Breast epithelium (tissue), 4 donors: Measurements from ENCODE around the gene CTCFL. TPM values are rescaled to one million over a fixed set of nuclear protein-coding genes. Genes with fewer than 3 reads are reported as not detected.

Source experiments
- DNase-seq, 2 donors: peaks; one replicate each; pipeline ENCODE4 v3.0.0-alpha.2; 2019; ENCODE audit warnings: low spot score in 2 of 2
- H3K27ac ChIP-seq, 2 donors: fragments of 200-600 bp; sonication (generic) in 1 of 2; one replicate each; pipeline ENCODE4 v1.5.1; 2016 to 2019; ENCODE audit warnings: mild to moderate bottlenecking in 1 of 2
- H3K27me3 ChIP-seq, 2 donors: fragments of 200-600 bp; sonication (generic) in 1 of 2; one replicate each; pipeline versions ENCODE4 v1.5.1 to v1.6.0; 2017 to 2019; ENCODE audit warnings: control low read depth in 1 of 2, mild to moderate bottlenecking in 1 of 2
- H3K36me3 ChIP-seq: fragments of 200-600 bp; one replicate; pipeline ENCODE4 v1.5.1; 2019
- H3K4me1 ChIP-seq, 2 donors: fragments of 200-600 bp; sonication (generic); one replicate each; pipeline ENCODE4 v1.5.1; 2016 to 2019; ENCODE audit warnings: control low read depth in 1 of 2
- H3K4me3 ChIP-seq, 3 donors: fragments of 200-600 bp; sonication (generic); 1 replicate in 2 of 3; 2 replicates in 1 of 3; pipeline ENCODE4 v1.5.1; 2016 to 2019; ENCODE audit warnings: mild to moderate bottlenecking in 3 of 3, moderate library complexity in 2 of 3
- H3K9me3 ChIP-seq, 2 donors: fragments of 200-600 bp; sonication (generic) in 1 of 2; one replicate each; pipeline ENCODE4 v1.5.1; 2016 to 2019; ENCODE audit warnings: control low read depth in 1 of 2
- POLR2A ChIP-seq: fragments of 450-650 bp; IDR thresholded peaks from one replicate; pipeline ENCODE4 v1.6.1; 2016; ENCODE audit warnings: antibody characterized with exemption, mild to moderate bottlenecking, moderate library complexity
- POLR2AphosphoS5 ChIP-seq, 3 donors: sonication (generic); formaldehyde crosslinking; IDR thresholded peaks; one replicate each; pipeline ENCODE4 v1.6.1; 2017; ENCODE audit warnings: antibody characterized with exemption in 3 of 3
- intact Hi-C: fragments of 100-400 bp; cut with DNase I; formaldehyde crosslinking; loops from one replicate; pipeline ENCODE4 v1.15.1; 2023; ENCODE audit warnings: low total_unique reads
- total RNA-seq, 3 donors: library from RNA; depleted of rRNA; stranded (reverse); fragments of >200 nt; gene quantifications; one replicate each; pipeline ENCODE4 v1.1.0, GENCODE V29; 2016
- TF ChIP-seq, protein P1 (sequence below), 3 donors: fragments of 450-650 bp; IDR thresholded peaks; one replicate each; pipeline ENCODE4 v1.5.1; 2016 to 2017; ENCODE audit warnings: antibody characterized with exemption in 3 of 3, mild to moderate bottlenecking in 3 of 3, moderate library complexity in 3 of 3

The CTCFL gene
- total RNA-seq, 3 donors from 2014 or later: not detected

DNA sequence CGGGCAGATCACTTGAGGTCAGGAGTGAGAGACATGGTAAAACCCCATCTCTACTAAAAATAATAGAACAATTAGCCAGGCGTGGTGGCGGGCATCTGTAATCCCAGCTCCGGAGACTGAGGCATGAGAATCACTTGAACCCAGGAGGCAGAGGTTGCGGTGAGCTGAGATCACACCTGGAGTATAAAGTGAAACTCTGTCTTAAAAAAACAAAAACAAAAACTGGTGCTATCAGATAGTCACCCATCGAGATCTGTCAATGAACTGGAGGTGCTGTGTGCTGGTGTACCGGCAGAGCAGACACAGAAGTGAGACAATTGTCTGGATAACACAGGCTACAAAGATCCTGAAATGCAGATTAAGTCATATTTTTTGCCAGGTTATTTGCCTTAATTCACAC lies 24.7 kb downstream of the CTCFL start:
- no peaks in the 10 kb centered on the region for H3K36me3 ChIP-seq
- intact Hi-C loops: no loop called here
- no peaks in the 10 kb centered on the region for H3K9me3 ChIP-seq
- H3K27me3 ChIP-seq: peaks cover 0 to 7% of the 10 kb centered on the region in 2 donors
- no peak for DNase-seq
- TF ChIP-seq POLR2AphosphoS5 (IDR thresholded peaks at IDR 0.05) (no peak), POLR2A (no peak)
- TF ChIP-seq, protein P1, sequence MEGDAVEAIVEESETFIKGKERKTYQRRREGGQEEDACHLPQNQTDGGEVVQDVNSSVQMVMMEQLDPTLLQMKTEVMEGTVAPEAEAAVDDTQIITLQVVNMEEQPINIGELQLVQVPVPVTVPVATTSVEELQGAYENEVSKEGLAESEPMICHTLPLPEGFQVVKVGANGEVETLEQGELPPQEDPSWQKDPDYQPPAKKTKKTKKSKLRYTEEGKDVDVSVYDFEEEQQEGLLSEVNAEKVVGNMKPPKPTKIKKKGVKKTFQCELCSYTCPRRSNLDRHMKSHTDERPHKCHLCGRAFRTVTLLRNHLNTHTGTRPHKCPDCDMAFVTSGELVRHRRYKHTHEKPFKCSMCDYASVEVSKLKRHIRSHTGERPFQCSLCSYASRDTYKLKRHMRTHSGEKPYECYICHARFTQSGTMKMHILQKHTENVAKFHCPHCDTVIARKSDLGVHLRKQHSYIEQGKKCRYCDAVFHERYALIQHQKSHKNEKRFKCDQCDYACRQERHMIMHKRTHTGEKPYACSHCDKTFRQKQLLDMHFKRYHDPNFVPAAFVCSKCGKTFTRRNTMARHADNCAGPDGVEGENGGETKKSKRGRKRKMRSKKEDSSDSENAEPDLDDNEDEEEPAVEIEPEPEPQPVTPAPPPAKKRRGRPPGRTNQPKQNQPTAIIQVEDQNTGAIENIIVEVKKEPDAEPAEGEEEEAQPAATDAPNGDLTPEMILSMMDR (IDR thresholded peaks at IDR 0.05): no peak
- H3K4me3 ChIP-seq: no peak overlapping the region
- H3K4me1 ChIP-seq: no peaks in the 10 kb centered on the region
- H3K27ac ChIP-seq: no peak overlapping the region

GRCh38 chr20:57499676-57500075 lies 25.3 kb downstream of the CTCFL start:
- Histone ChIP-seq H3K36me3 (no peaks in the 10 kb centered on the region), H3K27me3 (peaks cover 0 to 7% of the 10 kb centered on the region in 2 donors), H3K27ac (no peak overlapping the region), H3K4me3 (no peak overlapping the region), H3K4me1 (no peaks in the 10 kb centered on the region), H3K9me3 (no peaks in the 10 kb centered on the region)
- DNase-seq: no peak
- TF ChIP-seq, protein P1 (IDR thresholded peaks at IDR 0.05): no peak
- TF ChIP-seq POLR2A (no peak), POLR2AphosphoS5 (IDR thresholded peaks at IDR 0.05) (no peak)
- intact Hi-C loops: loop anchor here (10.0 kb wide), 1 partner anchor 105 kb away; the partner anchor contains the start of gene RBM38

DNA sequence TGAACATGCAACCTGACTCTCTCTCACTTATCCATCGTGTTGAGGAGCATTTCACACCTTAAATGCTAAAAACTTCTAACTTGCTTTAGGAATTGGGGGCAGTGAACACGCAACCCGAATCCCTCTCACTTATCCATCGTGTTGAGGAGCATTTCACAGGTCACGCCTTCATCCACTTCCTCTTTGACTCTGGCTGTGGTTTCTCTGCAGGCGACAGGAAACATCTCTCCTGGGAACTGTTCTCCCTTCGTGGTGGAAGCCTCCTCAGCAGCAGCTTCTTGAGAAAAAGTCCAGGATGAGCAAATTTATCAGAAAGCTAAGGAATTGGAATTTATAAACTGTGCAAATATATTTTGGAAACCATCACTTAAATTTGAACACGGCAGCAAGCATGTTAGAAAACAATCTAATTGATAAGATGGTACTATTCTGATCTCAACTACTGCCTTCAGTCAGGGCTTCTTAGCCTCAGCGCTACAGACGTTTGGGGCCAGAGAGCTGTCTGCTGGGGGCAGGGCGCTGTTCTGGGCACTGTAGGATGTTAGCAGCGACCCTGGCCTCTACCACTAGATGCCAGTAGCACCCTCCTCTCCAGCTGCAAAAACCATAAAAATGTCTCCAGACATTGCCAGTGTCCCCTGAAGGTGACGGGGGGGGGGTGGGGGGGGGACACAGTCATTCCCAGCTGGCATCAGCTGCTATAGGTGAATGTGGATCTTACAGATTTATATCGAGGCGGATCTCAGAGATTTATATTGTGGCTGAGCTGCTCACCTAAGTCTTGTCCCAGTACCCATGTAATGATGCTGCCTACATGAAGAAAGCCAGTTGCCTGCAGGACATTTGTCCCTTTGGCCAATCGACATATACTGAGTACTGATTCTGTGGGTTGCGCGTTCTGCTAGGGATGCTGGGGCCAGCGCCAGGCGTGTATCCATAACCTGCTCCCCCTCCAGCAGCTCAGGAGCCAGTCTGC lies 26.2 kb downstream of the CTCFL start:
- no peak for DNase-seq
- intact Hi-C loops: loop anchor here (10.0 kb wide), 1 partner anchor 104 kb away; the partner anchor contains the start of gene RBM38
- H3K4me3 ChIP-seq: no peak overlapping the region
- no peak for TF ChIP-seq POLR2A
- TF ChIP-seq, protein P1 (IDR thresholded peaks at IDR 0.05): no peak
- TF ChIP-seq POLR2AphosphoS5 (IDR thresholded peaks at IDR 0.05): no peak
- H3K27ac ChIP-seq: no peak overlapping the region
- H3K27me3 ChIP-seq: peaks cover 0 to 7% of the 10 kb centered on the region in 2 donors
- no peaks in the 10 kb centered on the region for H3K4me1 ChIP-seq
- no peaks in the 10 kb centered on the region for H3K9me3 ChIP-seq
- H3K36me3 ChIP-seq: no peaks in the 10 kb centered on the region

DNA sequence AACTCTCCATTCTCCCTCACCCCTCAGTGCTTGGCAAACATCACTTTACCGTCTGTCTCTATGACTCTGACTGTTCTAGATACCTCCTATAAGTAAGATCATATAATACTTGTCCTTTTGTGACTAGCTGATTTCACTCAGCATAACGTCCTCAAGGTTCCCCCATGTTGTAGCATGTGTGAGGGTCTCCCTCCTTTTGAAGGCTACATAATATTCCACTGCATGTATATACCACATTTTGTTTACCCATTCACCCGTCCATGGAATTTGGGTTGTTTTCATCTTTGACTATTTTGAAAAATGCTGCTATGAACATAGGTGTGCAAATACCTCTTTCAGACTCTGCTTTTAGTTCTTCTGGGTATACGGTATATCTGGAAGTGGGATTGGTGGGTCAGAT lies 28.3 kb downstream of the CTCFL start:
- intact Hi-C loops: loop anchor here (10.0 kb wide), 1 partner anchor 102 kb away; the partner anchor contains the start of gene RBM38
- H3K4me1 ChIP-seq: no peaks in the 10 kb centered on the region
- H3K27ac ChIP-seq: no peak overlapping the region
- no peak for TF ChIP-seq POLR2AphosphoS5 (IDR thresholded peaks at IDR 0.05)
- no peak for TF ChIP-seq POLR2A
- peaks cover 0 to 7% of the 10 kb centered on the region in 2 donors for H3K27me3 ChIP-seq
- H3K4me3 ChIP-seq: no peak overlapping the region
- DNase-seq: no peak
- no peaks in the 10 kb centered on the region for H3K9me3 ChIP-seq
- no peaks in the 10 kb centered on the region for H3K36me3 ChIP-seq

GRCh38 chr20:57495978-57496377 lies 29.0 kb downstream of the CTCFL start:
- peaks cover 0 to 7% of the 10 kb centered on the region in 2 donors for H3K27me3 ChIP-seq
- H3K36me3 ChIP-seq: no peaks in the 10 kb centered on the region
- intact Hi-C loops: loop anchor here (10.0 kb wide), 1 partner anchor 101 kb away; the partner anchor contains the start of gene RBM38
- H3K27ac ChIP-seq: no peak overlapping the region
- H3K4me3 ChIP-seq: no peak overlapping the region
- DNase-seq: no peak
- H3K9me3 ChIP-seq: no peaks in the 10 kb centered on the region
- no peaks in the 10 kb centered on the region for H3K4me1 ChIP-seq
- no peak for TF ChIP-seq POLR2AphosphoS5 (IDR thresholded peaks at IDR 0.05)
- TF ChIP-seq POLR2A: no peak
- TF ChIP-seq, protein P1 (IDR thresholded peaks at IDR 0.05): no peak
